Activated CD8-positive, alpha-beta T cell treated with anti-CD3 and anti-CD28 coated beads for 36 hours (primary cell): ENCODE data around the gene ARPC5L. TPM values are rescaled to one million over a fixed set of nuclear protein-coding genes. Genes with fewer than 3 reads are reported as not detected.
"Not testable (repeated sequence)": the region's sequence is repeated elsewhere in the genome, so short reads cannot be mapped to it uniquely, and the experiment has no call there.

Source experiments
- ATAC-seq: fragments of 200-7000 bp; cut with Tn5 transposase; one replicate; pipeline ENCODE4 v1.10.0; 2021; ENCODE audit warnings: mild to moderate bottlenecking, moderate library complexity
- CTCF ChIA-PET: fragments of 350-600 bp; sonication (Branson Sonifier 250); formaldehyde crosslinking; loops from one replicate; lab custom pipeline; 2021; ENCODE audit warnings: antibody characterized with exemption; lab: Charles Lee
- POLR2A ChIA-PET: fragments of 350-600 bp; sonication (Branson Sonifier 250); formaldehyde crosslinking; loops from one replicate; lab custom pipeline; 2021; ENCODE audit warnings: antibody characterized with exemption; lab: Charles Lee
- DNase-seq: peaks from one replicate; pipeline ENCODE4 v3.0.0-alpha.2; 2020
- H3K27ac Mint-ChIP-seq: one replicate; pipeline ENCODE4 v1.8.0; 2021; ENCODE audit warnings: mild to moderate bottlenecking, mixed read lengths
- H3K27me3 Mint-ChIP-seq: one replicate; pipeline ENCODE4 v1.8.0; 2021; ENCODE audit warnings: mixed read lengths
- H3K36me3 Mint-ChIP-seq: one replicate; pipeline ENCODE4 v1.8.0; 2021; ENCODE audit warnings: low read depth, mixed read lengths
- H3K4me1 Mint-ChIP-seq: one replicate; pipeline ENCODE4 v1.8.0; 2021; ENCODE audit warnings: low read depth, mixed read lengths
- H3K4me3 Mint-ChIP-seq: one replicate; pipeline ENCODE4 v1.8.0; 2021; ENCODE audit warnings: mild to moderate bottlenecking, moderate library complexity, mixed read lengths
- H3K9me3 Mint-ChIP-seq: one replicate; pipeline ENCODE4 v1.8.0; 2021; ENCODE audit warnings: mixed read lengths
- CTCF ChIP-seq: fragments of 200-600 bp; IDR thresholded peaks from one replicate; pipeline ENCODE4 v1.8.0; 2022; ENCODE audit warnings: antibody characterized with exemption, mild to moderate bottlenecking
- intact Hi-C: fragments of 100-400 bp; cut with micrococcal nuclease; formaldehyde crosslinking; loops from one replicate; pipeline ENCODE4 v1.10.0; 2022
- total RNA-seq, 2 experiments: library from RNA; stranded (reverse); gene quantifications; one replicate each; pipeline ENCODE4 v1.2.3, GENCODE V29; 2021

Gene ARPC5L
- total RNA-seq, 2 experiments from 2014 or later = 72.7 to 73.9 TPM

GRCh38 chr9:124914753-124915405 is 52.9 kb downstream of the ARPC5L start:
- DNase-seq = no peak
- intact Hi-C loops = no loop called here
- peaks cover 44% of the 10 kb centered on the region for H3K36me3 Mint-ChIP-seq

GRCh38 chr9:124920394-124920793 is 58.5 kb downstream of the ARPC5L start:
- POLR2A ChIA-PET = interaction anchor here (0.6 kb wide), 1 partner anchor 1686 kb away, joined by 3 read pairs; no protein-coding TSS in a partner anchor
- H3K36me3 Mint-ChIP-seq = peaks cover 38% of the 10 kb centered on the region

More at GRCh38 chr9:124914753-124915405, 52.9 kb downstream of the ARPC5L start:
- Mint-ChIP-seq H3K27ac (no peak overlapping the region), H3K4me1 (no peaks in the 10 kb centered on the region), H3K4me3 (no peak overlapping the region), H3K9me3 (no peaks in the 10 kb centered on the region), H3K27me3 (no peaks in the 10 kb centered on the region)
- ChIA-PET POLR2A (no interaction called here), CTCF (interaction anchor here (0.9 kb wide), 1 partner anchor 14 kb away, joined by 3 read pairs; no protein-coding TSS in a partner anchor)
- no peak for TF ChIP-seq CTCF
- no peak for ATAC-seq

More at GRCh38 chr9:124920394-124920793, 58.5 kb downstream of the ARPC5L start:
- H3K4me3 Mint-ChIP-seq, DNase-seq, H3K4me1 Mint-ChIP-seq, ATAC-seq, intact Hi-C loops, H3K9me3 Mint-ChIP-seq, H3K27ac Mint-ChIP-seq, H3K27me3 Mint-ChIP-seq: not testable (repeated sequence)
- CTCF ChIA-PET = interaction anchor here (0.7 kb wide), 1 partner anchor 1373 kb away, joined by 3 read pairs; no protein-coding TSS in a partner anchor

Other genes with a start within 250 kb of the ARPC5L start
- 1 to 10 TPM in 1 of 2 experiments, under 1 TPM in 1; 0.74 to 1.1 TPM for gene NR6A1, start 90.8 kb upstream of the ARPC5L start, total RNA-seq
- gene OLFML2A, start 85.0 kb upstream of the ARPC5L start, total RNA-seq = not detected
- not detected for gene WDR38, start 8.7 kb upstream of the ARPC5L start, total RNA-seq
- 1,000 to 10,000 TPM; 2,301 to 2,341 TPM for gene RPL35, start 173 bp upstream of the ARPC5L start, total RNA-seq
- 10 to 100 TPM; 20.9 to 21.6 TPM for gene GOLGA1, start 79.0 kb downstream of the ARPC5L start, total RNA-seq